Dedifferentiated amniotic fluid mesenchymal stem cell (primary cell): ENCODE data around the gene ACTR3C.

Experiments
- DNase-seq: peaks from one replicate; pipeline ENCODE4 v3.0.0-alpha.2; 2016; ENCODE audit errors: extremely low spot score

ACTR3C gene

DNA sequence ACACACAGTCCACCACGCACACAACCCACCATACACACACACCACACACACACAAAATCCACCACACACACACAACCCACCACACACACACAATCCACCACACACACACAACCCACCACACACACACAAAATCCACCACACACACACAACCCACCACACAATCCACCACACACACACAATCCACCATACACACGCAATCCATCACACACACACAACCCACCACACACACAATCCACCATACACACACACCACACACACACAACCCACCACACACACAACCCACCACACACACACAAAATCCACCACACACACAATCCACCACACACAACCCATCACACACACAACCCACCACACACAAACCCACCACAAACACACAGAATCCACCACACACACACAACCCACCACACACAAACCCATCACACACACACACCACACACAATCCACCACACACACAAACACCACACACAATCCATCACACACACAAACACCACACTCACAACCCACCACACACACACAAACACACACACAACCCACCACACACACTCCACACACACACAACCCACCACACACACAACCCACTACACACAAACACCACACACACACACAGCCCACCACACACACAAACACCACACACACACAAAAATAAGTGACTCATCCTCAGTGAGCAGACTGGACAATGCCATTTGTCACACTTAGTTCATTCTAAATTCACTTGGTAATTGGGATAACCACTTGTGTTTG is 36.4 kb upstream of the ACTR3C start:
- no peak for DNase-seq

DNA sequence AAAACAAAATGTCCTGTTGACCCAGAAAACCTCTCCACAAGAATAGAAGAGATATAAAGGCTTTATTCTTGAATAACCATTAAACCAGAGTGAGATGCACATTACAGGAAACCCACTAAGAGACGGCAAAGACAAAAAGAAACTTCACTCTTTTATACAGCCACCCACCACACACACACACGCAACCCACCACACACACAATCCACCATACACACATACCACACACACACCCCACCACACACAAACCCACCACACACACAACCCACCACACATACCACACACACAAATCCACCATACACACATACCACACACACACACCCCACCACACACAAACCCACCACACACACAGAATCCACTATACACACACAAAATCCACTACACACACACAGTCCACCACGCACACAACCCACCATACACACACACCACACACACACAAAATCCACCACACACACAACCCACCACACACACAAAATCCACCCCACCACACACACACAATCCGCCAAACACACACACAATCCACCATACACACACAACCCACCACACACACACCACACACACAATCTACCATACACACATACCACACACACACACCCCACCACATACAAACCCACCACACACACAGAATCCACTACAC is 35.8 kb upstream of the ACTR3C start:
- no peak for DNase-seq

DNA sequence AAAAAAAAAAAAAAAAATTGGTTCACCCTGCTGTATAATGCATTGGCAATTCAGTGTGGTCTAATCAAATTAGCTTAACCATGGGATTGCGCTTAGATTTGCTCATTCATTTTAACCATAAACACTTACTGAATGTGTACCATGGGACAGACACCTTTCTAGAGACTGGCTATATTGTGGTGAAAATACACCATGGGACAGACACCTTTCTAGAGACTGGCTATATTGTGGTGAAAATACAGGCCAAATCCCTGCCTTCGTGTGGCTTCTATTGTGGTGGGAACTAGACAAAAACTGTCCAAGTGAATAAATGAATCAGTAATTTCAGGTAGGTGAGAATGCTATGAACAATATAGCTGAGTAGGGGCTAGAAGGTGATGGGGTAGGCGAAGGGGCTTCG is 35.1 kb upstream of the ACTR3C start:
- no peak for DNase-seq

DNA sequence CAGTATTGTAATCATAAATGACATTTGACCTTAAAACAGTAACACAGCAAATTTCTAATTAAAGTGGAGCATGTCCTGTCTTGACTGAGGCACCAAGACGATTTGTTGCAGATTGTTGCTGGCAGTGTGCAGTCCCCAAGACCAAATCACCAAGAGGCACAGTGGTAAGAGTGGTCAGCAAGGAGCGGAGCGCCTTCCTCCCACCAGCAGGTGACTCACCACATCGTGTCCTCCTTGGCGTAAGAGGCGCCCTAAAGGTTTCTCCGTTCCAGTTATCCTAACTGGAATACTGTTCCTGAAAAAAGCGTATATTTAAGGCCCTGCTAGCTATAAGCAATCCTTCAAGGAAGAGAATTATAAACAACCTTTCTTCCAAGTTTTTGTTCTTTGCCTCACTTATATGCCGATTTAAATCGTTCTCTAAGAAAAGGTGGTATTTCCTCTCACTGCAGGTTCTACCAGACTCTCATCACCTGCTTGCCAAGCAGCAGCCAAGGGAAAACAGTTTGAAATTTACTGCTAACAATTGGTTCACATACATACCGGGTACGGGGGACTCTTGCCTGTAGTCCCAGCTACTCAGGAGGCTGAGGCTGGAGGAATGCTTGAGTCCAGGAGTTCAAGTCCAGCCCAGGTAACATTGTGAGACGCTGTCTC is 34.6 kb upstream of the ACTR3C start:
- DNase-seq, result no peak

DNA sequence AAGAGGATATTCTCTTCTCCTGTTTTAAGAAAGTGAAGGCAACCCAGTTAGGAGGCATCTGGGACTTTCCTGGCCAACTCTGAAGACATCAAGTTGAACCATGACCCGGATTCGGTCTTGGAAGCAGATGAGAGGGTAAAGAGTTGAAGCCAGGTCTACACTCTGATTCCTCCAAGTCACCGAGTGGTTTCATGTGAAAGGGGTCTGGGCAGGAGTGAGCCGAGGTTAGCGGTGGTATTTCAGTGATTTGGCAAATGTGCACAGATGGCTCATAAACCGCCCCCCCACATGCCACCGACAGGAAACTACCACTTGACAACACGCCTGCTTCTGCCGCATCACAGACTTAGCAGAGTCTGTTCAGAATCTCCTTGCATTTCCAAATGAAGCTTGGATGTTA is 33.9 kb upstream of the ACTR3C start:
- DNase-seq, result no peak

DNA sequence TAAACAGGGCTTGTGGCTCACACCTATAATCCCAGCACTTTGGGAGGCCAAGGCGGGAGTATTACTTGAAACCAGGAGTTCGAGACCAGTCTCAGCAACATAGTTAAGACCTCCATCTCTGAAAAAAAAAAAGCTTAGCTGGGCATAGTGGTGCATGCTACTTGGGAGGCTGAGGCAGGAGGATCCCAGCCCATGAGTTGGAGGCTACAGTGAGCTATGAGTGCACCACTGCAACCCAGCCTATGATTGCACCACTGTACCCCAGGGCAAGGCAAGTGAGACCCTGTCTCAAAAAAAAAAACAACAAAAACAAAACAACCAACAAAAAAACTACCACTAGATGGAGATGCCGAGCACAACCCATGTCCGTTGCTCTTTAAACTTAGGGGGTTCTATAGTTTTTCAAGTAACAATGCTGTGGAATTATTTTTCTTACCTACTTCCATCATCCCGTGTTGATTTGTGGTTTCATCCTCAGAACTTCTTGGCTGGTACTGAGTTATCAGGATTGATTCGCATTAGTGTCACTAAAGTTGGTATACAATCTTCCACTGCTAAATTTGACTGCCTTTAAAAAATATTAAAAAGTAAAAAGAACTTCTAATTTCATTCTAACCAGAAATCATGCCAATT is 33.0 kb upstream of the ACTR3C start:
- DNase-seq, result peak; percentile 36

DNA sequence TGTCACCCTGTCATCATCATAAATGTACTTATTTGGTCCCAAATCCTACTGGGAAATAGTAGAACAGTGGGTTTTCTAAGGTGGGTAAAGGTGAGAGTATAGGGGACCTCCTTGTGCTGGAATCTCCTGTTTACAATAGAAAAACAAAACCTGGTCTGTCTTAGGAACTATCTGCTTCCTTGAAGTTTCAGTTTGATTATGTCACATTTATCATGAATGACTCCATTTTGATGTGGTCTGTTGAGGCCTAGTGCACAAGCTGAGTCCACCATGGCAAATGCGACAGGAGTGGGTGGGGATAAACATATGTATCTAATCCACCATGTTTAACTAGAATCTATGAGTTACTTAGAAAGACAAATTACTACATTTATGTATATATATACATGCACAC is 32.3 kb upstream of the ACTR3C start:
- DNase-seq, result no peak

DNA sequence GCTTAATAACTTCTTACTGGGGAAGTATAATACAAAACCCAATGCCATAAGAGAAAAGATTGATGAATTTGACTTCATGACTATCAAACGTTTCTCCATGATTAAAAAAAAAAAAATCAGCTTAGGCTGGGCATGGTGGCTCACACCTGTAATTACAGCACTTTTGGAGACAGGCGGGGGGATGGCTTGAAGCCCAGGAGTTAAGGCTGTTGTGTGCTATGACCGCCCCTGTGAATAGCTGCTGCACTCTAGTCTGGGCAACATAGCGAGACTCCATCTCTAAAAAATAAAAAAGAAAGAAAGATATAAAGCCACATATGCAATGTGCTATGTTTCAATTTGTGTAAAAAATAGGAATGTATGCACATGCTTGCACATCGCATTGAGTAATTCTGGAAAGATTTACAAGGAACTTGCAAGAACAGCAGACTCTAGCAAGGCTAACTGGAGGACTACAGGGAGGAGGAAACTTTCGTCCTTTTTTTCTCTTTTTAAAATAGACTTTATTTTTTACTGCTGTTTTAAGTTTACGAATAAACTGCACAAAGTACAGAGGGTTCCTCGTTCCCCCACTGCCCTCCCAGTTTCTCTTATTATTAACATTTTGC is 28.3 kb upstream of the ACTR3C start:
- DNase-seq, result no peak

DNA sequence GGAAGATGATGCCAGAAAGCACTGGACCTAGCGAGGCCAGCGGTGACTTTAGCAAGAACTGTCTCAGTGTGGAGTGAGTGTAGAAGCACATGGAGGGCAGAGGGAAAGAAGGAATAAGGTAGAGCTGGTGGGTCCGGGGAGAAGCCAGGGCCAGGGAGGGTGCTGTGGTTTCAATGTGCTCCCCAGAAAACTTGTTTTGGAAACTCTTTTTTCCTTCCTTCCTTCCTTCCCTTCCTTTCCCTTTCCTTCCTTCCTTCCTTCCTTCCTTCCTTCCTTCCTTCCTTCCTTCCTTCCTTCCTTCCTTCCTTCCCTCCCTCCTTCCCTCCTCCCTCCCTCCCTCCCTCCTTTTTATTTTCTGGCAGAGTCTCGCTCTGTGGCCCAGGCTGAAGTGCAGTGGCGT is 23.6 kb upstream of the ACTR3C start:
- DNase-seq, result no peak

DNA sequence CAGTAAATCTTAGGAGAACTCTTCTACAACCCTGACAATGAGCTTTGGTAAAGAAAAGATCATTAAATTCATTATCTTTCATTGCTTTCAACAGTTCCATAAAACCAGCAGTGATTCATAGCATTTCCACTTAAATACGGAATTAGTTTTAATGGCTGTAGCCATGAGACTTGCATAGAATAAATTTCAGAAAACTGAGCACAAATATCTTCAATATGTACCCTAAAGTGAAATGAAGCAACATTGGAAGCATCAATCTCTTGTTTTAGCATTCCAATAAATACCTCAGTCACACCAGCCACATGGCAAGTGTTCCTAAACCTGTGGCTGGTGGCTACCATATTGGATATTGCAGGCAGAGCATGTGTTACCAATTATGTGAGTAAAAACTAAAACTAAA is 21.7 kb upstream of the ACTR3C start:
- no peak for DNase-seq

DNA sequence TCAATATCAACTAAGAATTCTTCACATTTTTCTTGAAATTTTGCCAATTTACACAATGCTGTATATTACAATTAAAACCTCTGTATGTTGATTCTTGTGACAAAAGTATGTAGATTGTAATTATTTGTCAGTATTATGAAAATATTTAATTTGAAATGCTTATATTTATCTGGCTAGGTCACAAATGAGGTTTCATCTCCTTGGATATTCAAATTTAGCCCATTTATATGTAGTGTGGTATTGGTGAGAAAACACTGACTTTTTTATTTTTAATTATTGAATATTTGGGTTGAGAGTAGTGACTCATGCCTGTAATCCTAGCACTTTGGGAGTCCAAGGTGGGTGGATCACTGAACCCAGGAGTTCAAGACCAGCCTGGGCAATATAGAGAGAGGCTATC is 21.0 kb upstream of the ACTR3C start:
- DNase-seq, result no peak

DNA sequence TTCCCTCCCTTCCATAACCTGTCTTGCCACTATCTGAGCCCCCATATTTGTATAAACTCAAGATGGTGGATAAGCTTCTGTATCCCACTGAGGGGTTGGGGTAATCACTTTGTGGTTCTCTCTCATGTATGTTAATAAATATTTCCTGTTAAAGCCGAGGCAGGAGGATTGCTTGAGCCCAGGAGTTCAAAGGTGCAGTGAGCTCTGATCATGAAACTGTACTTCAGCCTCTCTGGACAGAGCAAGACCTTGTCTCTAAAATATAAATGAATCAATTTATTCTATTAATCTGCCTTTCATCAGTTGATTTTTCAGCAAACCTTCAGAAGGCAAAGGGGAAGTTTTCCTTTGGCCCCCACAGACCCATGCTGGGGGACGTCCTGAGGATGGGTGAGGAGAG is 19.9 kb upstream of the ACTR3C start:
- no peak for DNase-seq

DNA sequence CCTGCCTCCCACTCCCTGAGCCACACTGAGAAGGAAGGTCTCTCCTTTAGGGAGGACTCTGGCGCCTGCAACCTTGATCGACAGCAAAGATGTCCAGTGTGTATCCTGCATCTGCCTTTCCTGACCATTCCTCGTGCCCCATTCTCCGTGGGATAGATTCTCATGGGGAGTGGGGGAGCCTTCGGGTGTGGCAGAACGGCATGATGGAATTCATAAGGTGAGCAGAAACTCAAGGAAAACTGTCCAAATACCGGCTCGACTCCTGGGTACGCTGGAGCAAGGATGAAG is 18.7 kb upstream of the ACTR3C start:
- DNase-seq, result no peak

DNA sequence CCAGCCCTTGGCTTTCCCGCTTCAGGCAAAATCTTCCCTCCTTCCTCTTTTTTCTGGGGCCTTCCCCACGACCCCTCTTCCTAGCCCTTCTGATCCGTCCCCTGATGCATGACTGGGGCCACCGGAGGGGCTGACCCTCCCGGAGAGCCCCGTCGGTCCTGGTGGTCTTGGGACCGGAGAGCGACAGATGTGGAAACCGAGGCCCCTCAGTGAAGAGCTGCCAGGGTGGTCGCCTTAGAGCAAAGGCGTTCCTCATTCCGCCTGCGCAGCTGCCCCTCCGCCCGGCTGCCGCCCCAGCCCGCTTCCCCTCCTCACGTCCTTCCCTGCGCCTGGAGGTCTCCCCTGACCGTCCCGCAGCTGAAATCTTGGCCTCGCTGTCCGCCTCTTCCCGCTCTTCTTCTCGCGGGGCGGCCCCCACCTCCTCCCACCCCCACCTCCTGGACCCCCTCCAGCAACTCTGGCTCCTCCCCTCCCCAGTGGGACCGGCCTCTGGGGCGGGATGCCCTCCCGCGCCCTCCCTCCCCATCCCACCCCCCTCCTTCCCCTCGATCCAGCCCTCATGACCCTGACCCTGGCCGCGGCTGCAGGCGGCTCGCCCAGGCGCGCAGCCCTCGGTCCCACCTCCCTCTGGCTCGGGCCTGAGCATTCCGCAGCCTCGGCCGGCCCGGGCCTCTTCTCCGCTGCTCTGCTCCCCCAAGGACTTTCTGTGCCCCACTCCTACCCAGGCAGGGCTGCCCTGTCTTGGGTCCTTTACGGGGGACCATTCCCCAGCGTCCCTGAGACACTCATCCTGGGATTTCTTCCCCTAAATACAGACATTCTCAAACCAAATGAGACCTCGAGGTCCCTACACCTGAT is 18.1 kb upstream of the ACTR3C start, which contains the start of gene RARRES2:
TSS of gene RARRES2 (minus strand) at position 367 of the 858 bp plus-strand sequence. CDS start 1,020 bp downstream, outside the sequence.
- no peak for DNase-seq

DNA sequence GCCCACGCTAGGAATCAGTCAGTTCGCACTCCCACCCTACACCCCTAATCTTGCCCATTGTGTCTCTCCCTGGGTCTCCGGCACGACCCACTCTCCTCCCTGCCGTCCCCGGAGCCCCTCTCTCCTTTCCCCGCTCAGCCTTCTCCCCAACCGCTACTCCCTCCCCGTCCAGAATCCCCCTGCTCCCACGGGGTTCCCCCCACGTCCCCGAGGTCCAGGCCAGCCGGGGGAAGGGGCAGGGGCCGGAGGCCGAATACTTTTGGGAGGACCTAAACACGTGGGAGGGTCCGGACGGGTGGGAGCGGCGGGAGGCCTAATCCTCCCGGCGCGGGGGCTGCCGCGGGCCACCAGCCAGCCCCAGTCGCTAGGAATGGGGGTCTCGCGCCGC is 17.5 kb upstream of the ACTR3C start:
- DNase-seq, result no peak

DNA sequence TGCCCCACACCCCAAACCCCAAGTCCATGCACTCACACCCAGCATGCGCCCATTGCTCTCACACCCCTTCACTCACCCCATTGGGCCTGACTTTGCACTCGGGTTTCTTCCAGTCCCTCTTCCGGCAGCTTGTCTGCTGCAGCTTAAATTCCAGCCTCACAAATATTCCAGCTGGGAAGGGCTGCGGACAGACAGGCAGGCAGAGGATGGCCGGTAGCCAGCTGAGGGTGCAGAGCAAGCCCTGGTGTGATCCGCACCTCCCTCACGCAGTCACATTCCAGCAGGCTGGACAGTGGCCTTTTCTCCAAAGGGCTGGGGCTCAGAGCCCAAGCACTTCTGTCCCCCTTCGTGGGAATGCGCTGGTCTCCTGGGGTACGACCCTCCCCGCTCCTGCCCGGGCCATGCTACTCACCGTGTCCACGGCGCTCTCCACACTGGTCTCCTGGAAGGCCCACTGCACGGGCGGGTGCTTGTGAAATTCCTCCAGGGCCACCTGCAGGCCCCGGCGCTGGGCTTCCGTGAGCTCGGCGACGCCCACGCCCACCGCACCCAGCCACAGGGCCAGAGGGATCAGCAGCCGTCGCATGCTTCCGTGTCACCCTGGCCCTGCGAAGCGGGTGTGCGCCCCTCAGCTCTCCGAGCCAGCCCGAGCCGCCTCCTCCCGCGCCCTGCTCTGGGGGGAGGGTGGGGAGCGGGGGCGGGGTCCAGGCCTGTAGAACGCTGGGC is 16.8 kb upstream of the ACTR3C start:
- DNase-seq, result no peak

DNA sequence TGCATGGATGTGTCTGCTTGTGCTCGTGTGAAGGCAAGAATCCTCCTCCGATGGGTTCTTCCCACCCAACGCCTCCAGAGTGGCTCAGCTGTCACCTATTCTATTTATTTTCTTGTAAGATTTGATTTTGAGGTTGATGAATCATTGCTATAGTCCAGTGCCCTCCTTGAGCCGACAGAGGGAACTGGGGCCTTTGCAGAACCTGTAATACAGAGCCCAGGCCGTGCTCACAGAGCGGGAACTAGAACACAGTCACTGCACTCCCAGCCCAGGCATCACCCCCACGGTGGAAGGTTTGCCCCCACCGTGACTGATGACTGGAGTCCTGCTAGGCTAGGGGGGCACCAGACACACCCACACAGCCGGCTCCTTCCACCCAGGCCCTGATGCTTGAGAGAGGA is 16.1 kb upstream of the ACTR3C start:
- DNase-seq, result no peak

DNA sequence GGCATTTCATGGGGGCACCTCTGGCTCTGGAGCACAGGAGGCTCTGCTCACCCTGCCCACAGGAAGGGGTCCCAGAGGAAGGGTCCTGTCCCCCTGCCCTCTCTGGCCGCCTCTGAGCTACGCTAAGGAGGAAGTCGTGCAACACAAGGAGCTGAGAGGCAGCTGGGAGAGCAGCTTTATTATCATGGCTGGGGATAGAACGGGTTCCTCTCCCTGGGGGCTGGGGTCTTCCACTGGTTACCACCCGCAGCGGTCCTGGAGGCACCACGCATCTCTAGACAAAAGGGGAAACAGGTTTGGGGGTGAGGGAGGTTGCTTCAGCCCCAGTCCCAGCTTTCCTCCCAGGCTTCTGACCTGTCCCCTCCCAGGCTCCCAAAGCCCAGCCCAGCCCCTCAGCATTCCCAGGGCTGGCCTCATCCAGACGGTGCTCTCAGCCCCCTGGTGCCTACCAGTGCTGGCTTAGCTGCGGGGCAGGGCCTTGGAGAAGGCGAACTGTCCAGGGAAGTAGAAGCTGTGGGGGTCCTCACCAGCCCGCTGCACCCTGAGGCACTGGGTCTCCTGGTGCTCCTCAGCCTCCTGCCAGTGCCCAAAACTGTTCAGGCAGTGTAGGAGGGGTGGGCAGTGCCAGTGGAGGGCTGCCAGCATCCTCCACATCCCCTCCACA is 15.0 kb upstream of the ACTR3C start:
- no peak for DNase-seq

DNA sequence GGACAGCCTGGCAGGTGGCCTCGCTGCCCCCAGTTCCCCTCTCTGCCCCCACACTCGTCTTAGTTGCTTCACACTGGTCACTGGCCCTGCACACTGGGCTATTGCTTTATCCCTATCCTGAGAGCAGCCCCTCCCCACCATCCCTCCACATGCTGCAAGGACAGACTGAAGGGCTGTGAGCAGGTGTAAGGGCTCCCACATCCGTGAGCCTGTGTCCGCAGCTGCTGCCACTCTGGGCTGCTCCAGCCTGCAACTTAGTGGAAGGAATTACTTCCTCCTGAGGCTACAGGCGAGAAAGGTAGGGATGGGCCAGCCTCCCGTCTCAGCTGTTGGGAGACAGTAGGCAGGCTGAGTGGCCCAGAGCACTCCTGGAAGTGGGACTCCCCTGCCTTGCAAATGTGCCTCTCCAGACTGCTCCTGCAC is 14.3 kb upstream of the ACTR3C start:
- no peak for DNase-seq

DNA sequence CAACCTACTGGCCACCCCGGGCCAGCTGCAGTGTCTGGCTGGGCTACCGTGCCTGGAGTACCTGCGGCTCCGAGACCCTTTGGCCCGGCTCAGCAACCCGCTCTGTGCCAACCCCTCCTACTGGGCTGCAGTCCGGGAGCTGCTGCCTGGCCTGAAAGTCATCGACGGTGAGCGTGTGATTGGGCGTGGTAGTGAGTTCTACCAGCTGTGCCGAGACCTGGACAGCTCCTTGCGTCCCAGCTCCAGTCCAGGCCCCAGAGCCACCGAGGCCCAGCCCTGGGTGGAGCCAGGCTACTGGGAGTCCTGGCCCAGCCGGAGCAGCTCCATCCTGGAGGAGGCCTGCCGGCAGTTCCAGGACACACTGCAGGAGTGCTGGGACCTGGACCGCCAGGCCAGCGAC is 13.8 kb upstream of the ACTR3C start:
- no peak for DNase-seq
